Thyroid gland (tissue), 4 donors: Measurements from ENCODE around the gene ANKRD45. TPM values are rescaled to one million over a fixed set of nuclear protein-coding genes. Genes with fewer than 3 reads are reported as not detected.
A peak's percentile ranks its signal among the peaks of the same experiment; 100 is the strongest.
"Not testable (repeated sequence)": the region's sequence is repeated elsewhere in the genome, so short reads cannot be mapped to it uniquely, and the experiment has no call there.

Experiments
- DNase-seq, 2 donors: peaks; one replicate each; pipeline ENCODE4 v3.0.0-alpha.2; 2019
- H3K27ac ChIP-seq, 3 donors: fragments of 200-600 bp; sonication (generic); 1 replicate in 2 of 3; 2 replicates in 1 of 3; pipeline ENCODE4 v1.5.1; 2016 to 2019; ENCODE audit warnings: mild to moderate bottlenecking in 1 of 3, moderate library complexity in 1 of 3
- H3K27me3 ChIP-seq: fragments of 200-600 bp; sonication (generic); one replicate; pipeline ENCODE4 v1.5.1; 2019
- H3K36me3 ChIP-seq, 2 donors: fragments of 200-600 bp; sonication (generic); one replicate each; pipeline ENCODE4 v1.5.1; 2016 to 2019
- H3K4me1 ChIP-seq, 2 donors: fragments of 200-600 bp; sonication (generic); one replicate each; pipeline ENCODE4 v1.5.1; 2017 to 2019
- H3K4me3 ChIP-seq, 3 donors: fragments of 200-600 bp; sonication (generic); replicated peaks in 1 of 3; 1 replicate in 2 of 3; 2 replicates in 1 of 3; pipeline ENCODE4 v1.5.1; 2016; ENCODE audit warnings: mild to moderate bottlenecking in 1 of 3
- H3K9me3 ChIP-seq: fragments of 200-600 bp; sonication (generic); one replicate; pipeline ENCODE4 v1.5.1; 2017
- CTCF ChIP-seq, 6 experiments: fragments of 200-600 bp in 3 of 6; fragments of 450-650 bp in 3 of 6; sonication (generic) in 3 of 6; IDR thresholded peaks; one replicate each; pipeline ENCODE4 v1.5.1; 2016 to 2019; ENCODE audit warnings: antibody characterized with exemption in 6 of 6, mild to moderate bottlenecking in 2 of 6, inconsistent platforms in 1 of 6, moderate library complexity in 1 of 6
- POLR2A ChIP-seq, 2 donors: fragments of 450-650 bp; IDR thresholded peaks; one replicate each; pipeline ENCODE4 v1.6.1; 2017; ENCODE audit warnings: antibody characterized with exemption in 2 of 2, mild to moderate bottlenecking in 2 of 2, moderate library complexity in 1 of 2
- WGBS, 2 donors: methylation state at CpG; one replicate each; pipeline ENCODE4 v1.1.5; 2017; 5-methylcytosine and 5-hydroxymethylcytosine counted together
- intact Hi-C: fragments of 100-400 bp; cut with DNase I; formaldehyde crosslinking; loops from one replicate; pipeline ENCODE4 v1.15.1; 2023
- total RNA-seq, 4 donors: library from RNA; depleted of rRNA; stranded (reverse); fragments of >200 nt; gene quantifications; one replicate each; pipeline ENCODE4 v1.2.3, GENCODE V29; 2016

The ANKRD45 gene
- total RNA-seq, 4 donors from 2014 or later: 0.27 to 2.3 (median 0.94) TPM

- DNase-seq: no peak
- intact Hi-C loops: no loop called here
- Histone ChIP-seq H3K9me3 (no peaks in the 10 kb centered on the region), H3K27ac (no peak overlapping the region), H3K4me3 (no peak overlapping the region), H3K36me3 (no peaks in the 10 kb centered on the region), H3K27me3 (no peaks in the 10 kb centered on the region), H3K4me1 (no peaks in the 10 kb centered on the region)
- TF ChIP-seq POLR2A (IDR thresholded peaks at IDR 0.05) (no peak), CTCF (IDR thresholded peaks at IDR 0.05) (no peak)
- WGBS, 2 donors: 93 to 94% methylated on average over 3 of the region's 3 CpGs
Measured at GRCh38 chr1:173572201-173572873, 97.3 kb downstream of the ANKRD45 start.

DNA sequence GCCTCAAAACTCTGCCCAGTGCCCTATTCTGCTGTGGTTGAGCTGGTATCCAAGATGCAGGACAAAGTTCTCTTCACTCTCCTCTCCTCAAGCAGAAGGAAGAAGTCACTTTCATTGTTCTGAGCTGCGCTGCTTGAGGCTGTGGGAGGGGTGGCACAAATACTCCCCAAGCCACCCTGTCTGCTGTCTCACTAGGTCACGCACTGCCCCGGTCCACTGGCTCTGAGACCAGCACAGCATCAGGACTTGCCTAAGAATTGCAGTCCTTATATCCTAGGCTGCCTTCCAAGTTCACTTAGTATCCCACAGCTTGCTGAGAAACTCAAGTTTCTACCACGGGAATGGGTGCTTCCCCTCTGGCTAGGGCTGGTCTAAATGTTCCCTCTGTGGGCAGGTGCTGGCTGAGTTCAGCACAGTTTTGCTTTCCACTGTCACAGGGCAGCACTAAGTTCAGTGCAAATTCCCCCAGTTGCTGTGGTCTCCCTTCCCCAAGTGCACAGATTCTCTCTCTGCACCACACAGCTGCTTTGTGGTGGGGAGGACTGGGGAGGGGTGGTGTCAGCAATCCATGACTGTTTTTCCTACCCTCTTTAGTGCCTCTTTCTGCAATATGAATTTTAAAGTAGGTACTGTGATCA is 99.2 kb downstream of the ANKRD45 start:
- Histone ChIP-seq H3K27me3 (no peaks in the 10 kb centered on the region), H3K27ac (no peak overlapping the region), H3K9me3 (no peaks in the 10 kb centered on the region), H3K4me1 (no peaks in the 10 kb centered on the region), H3K4me3 (no peak overlapping the region), H3K36me3 (no peaks in the 10 kb centered on the region)
- peak; percentile 51 to 64 for DNase-seq
- WGBS, 2 donors: 47 to 56% methylated on average over 3 to 4 of the region's 4 CpGs
- TF ChIP-seq POLR2A (IDR thresholded peaks at IDR 0.05): no peak
- TF ChIP-seq CTCF (IDR thresholded peaks at IDR 0.05): peak in 1 of 6 experiments; percentile 10
- intact Hi-C loops: no loop called here

DNA sequence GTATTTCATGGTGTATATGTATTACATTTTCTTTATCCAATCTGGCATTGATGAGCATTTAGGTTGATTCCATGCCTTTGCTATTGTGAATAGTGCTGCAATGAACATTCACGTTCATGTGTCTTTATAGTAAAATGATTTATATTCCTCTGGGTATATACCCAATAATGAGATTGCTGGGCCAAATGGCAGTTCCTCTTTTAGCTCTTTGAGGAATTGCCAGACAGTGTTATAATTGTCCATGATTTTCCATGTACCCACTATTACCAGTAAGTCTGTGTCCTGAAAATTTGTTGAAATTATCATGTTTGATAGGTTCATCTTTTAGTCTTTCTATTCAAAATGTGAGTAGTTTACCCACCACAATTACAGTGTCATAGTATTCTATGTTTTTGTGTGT is 101.2 kb downstream of the ANKRD45 start:
- 88 to 96% methylated on average over 1 of the region's 1 CpG for WGBS, 2 donors

GRCh38 chr1:173563846-173564245 is 105.8 kb downstream of the ANKRD45 start:
- H3K9me3 ChIP-seq, H3K27ac ChIP-seq, H3K4me1 ChIP-seq, DNase-seq, H3K4me3 ChIP-seq, intact Hi-C loops, H3K27me3 ChIP-seq, H3K36me3 ChIP-seq: not testable (repeated sequence)
- 77 to 85% methylated on average over 1 of the region's 1 CpG for WGBS, 2 donors

More for the DNA sequence above, 101.2 kb downstream of the ANKRD45 start:
- no peaks in the 10 kb centered on the region for H3K9me3 ChIP-seq
- no peaks in the 10 kb centered on the region for H3K4me1 ChIP-seq
- DNase-seq: no peak
- no peak overlapping the region for H3K4me3 ChIP-seq
- no peak overlapping the region for H3K27ac ChIP-seq
- intact Hi-C loops: no loop called here
- no peaks in the 10 kb centered on the region for H3K27me3 ChIP-seq
- H3K36me3 ChIP-seq: no peaks in the 10 kb centered on the region
- TF ChIP-seq POLR2A (IDR thresholded peaks at IDR 0.05): no peak

DNA sequence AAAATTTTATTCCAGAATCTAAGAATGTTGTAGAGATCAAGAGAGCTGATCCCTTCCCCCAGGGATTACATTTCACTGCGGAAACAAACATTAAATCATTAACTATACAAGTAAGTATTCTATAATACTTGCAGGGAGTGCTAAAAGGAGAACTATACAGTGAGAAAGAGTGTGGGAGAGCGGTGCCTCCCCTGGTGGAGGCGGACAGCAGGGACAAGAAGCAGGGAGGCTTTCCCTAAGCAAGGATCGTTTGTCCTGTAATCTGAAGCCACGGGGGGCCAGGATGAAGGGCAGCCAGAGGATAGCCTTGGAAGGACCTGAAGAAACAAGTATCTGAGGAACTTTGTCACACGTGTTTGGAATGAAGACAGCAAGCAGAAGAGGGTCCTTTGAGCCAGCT is 106.8 kb downstream of the ANKRD45 start:
- 63 to 65% methylated on average over 6 of the region's 6 CpGs for WGBS, 2 donors
- Histone ChIP-seq H3K36me3 (no peaks in the 10 kb centered on the region), H3K27ac (no peak overlapping the region), H3K4me1 (no peaks in the 10 kb centered on the region), H3K27me3 (no peaks in the 10 kb centered on the region), H3K9me3 (no peaks in the 10 kb centered on the region), H3K4me3 (no peak overlapping the region)
- TF ChIP-seq CTCF (IDR thresholded peaks at IDR 0.05) (no peak), POLR2A (IDR thresholded peaks at IDR 0.05) (no peak)
- intact Hi-C loops: no loop called here
- DNase-seq: no peak

- Histone ChIP-seq H3K4me1 (no peaks in the 10 kb centered on the region), H3K27me3 (no peaks in the 10 kb centered on the region), H3K9me3 (no peaks in the 10 kb centered on the region), H3K27ac (no peak overlapping the region), H3K4me3 (no peak overlapping the region), H3K36me3 (no peaks in the 10 kb centered on the region)
- 68 to 83% methylated on average over 1 of the region's 1 CpG for WGBS, 2 donors
- DNase-seq: no peak
- no peak for TF ChIP-seq POLR2A (IDR thresholded peaks at IDR 0.05)
- no peak for TF ChIP-seq CTCF (IDR thresholded peaks at IDR 0.05)
- intact Hi-C loops: no loop called here
Measured at GRCh38 chr1:173561263-173561662, 108.4 kb downstream of the ANKRD45 start.
